GF-D8 (cell line): Measurements from ENCODE around the gene SEMA5A.

Experiments
- DNase-seq: peaks from one replicate; lab custom pipeline; 2025; lab: John Stamatoyannopoulos, UW

Gene SEMA5A, protein sequence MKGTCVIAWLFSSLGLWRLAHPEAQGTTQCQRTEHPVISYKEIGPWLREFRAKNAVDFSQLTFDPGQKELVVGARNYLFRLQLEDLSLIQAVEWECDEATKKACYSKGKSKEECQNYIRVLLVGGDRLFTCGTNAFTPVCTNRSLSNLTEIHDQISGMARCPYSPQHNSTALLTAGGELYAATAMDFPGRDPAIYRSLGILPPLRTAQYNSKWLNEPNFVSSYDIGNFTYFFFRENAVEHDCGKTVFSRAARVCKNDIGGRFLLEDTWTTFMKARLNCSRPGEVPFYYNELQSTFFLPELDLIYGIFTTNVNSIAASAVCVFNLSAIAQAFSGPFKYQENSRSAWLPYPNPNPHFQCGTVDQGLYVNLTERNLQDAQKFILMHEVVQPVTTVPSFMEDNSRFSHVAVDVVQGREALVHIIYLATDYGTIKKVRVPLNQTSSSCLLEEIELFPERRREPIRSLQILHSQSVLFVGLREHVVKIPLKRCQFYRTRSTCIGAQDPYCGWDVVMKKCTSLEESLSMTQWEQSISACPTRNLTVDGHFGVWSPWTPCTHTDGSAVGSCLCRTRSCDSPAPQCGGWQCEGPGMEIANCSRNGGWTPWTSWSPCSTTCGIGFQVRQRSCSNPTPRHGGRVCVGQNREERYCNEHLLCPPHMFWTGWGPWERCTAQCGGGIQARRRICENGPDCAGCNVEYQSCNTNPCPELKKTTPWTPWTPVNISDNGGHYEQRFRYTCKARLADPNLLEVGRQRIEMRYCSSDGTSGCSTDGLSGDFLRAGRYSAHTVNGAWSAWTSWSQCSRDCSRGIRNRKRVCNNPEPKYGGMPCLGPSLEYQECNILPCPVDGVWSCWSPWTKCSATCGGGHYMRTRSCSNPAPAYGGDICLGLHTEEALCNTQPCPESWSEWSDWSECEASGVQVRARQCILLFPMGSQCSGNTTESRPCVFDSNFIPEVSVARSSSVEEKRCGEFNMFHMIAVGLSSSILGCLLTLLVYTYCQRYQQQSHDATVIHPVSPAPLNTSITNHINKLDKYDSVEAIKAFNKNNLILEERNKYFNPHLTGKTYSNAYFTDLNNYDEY

GRCh38 chr5:9545992-9546851 is at the start of gene SEMA5A:
TSS of gene SEMA5A (minus strand) at chr5:9546075. CDS start at chr5:9379946, 166,129 bp downstream.
- no peak for DNase-seq

- DNase-seq, result no peak
Observed at GRCh38 chr5:9594913-9595312, 49.0 kb upstream of the SEMA5A start.

GRCh38 chr5:9589049-9589835 is 43.4 kb upstream of the SEMA5A start:
- DNase-seq, result no peak

- DNase-seq, result no peak
Observed at GRCh38 chr5:9588254-9588653, 42.4 kb upstream of the SEMA5A start.

DNA sequence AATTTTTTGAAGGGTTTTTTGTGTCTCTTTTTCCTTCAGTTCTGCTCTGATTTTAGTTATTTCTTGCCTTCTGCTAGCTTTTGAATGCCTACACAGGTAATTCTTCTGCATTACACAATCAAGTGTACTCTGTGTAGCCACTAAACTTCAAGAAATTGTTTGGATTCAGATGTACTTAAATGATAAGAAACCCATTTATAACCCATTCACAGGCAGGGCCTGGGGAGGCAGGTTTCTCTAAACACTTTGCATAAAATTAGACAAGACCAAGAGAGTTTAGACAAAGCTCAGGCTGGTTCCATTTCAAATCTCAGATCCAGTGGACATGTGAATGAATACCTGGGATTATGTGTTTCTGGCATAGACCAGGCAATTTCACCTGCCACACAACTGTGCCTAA is 41.3 kb upstream of the SEMA5A start:
- no peak for DNase-seq

- no peak for DNase-seq
Observed at GRCh38 chr5:9582406-9582805, 36.5 kb upstream of the SEMA5A start.

- no peak for DNase-seq
Observed at GRCh38 chr5:9573796-9574195, 27.9 kb upstream of the SEMA5A start.

- no peak for DNase-seq
Observed at GRCh38 chr5:9572246-9572645, 26.4 kb upstream of the SEMA5A start.

GRCh38 chr5:9570876-9571275 is 25.0 kb upstream of the SEMA5A start:
- no peak for DNase-seq

- DNase-seq, result no peak
Observed at GRCh38 chr5:9567039-9567438, 21.2 kb upstream of the SEMA5A start.

- DNase-seq, result no peak
Observed at GRCh38 chr5:9564752-9565151, 18.9 kb upstream of the SEMA5A start.

GRCh38 chr5:9562141-9562540 is 16.3 kb upstream of the SEMA5A start:
- no peak for DNase-seq

DNA sequence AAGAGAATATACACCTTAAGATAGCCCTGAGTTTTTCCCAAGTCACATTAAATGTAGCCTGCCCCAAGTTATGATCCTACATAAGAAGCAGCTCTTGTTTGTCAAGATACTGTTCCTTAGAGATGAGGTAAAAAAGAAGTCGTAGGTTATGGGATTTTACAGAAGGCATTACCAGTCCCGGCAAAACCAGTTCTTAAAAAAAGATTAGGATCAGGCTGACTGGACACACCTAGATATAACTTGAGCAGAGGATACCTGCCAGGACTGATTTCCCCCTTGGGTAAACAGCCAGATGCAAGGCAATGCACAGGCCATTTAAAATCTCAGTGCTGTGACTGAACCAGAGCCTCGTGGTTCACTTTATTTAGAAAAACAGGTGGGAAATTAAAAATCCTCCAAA is 14.1 kb upstream of the SEMA5A start:
- no peak for DNase-seq

DNA sequence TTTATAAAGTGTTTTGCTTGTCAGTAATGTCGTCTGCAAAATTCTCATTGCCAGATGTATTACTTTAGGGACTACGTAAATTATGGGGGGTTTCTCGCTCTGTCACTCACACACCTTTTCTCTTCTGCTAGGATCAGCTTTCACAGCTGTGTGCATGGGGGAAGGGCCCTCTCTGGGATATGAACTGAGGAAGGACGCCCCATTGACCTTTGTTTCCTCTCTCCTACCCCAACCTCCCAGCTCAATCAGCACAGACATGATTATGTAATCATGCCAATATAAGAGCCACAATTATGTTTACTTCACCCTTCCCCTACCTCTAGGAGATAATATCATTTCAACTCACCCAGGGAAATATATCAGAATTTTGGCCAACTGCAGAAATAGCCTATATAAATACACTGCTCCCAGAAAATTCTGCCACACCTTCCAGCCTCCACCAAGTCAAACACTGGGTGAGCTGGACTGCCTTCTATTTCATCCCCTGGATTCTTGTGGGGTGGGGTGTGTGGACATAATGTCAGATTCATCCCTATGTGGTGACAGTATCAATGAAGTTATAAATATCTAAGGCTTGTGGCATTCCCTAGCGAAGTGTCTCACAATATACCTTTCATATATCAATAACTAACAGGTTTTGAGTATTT is 12.6 kb upstream of the SEMA5A start:
- no peak for DNase-seq

DNA sequence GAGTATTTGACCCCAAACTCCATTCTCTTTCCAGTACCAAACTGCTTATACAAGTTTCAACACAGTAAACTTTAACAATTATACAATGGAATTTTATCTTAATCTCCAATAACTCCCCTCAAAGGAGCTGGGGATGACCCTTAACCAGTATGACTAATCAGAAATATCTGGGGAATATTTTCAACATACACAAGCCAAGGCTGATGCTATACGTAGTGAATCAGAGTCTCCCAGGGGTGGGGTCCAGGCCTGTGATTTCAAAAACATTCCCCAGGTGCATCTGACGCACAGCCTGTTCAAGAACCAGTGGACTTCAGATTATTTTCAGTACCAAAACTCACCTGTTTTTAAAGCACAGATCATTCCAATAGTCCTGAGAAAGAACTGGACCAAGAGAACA is 11.8 kb upstream of the SEMA5A start:
- DNase-seq, result no peak

DNA sequence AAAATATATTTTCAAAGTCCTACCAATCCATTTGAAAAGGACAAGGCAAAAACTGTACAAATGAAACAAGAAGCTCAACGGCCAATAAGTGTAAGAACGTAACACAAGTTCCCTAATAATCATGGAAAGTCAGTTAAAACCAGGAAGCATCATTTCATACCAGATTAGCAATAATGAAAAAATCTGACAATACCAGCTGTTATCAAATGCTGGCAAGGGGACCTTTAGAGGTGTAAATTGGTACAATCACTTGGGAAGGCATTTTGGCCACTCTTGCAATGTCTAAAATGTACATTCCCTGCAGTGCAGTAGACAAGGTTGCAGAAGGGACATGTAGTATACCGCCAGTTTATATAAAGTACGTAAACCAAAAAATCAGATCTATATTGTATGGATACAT is 10.1 kb upstream of the SEMA5A start:
- DNase-seq, result no peak

DNA sequence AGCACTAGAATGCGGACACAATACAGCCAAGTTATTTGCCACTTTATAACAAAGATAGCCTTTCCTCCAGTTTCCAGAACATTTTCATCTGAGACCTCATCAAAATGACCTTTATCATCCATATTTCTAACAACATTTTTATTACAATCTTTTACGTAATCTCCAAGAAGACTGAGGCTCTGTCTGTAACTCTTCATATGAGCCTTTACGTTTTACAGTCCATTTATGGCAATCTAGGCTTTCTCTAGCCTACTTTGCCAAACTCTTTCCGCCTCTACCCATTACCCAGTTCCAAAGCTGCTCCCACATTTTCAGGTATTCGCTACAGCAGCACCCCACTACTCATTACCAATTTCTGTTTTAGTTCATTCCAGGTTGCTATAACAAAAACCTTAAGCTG is 8.2 kb upstream of the SEMA5A start:
- no peak for DNase-seq

- DNase-seq, result no peak
Observed at GRCh38 chr5:9553561-9553960, 7.7 kb upstream of the SEMA5A start.

DNA sequence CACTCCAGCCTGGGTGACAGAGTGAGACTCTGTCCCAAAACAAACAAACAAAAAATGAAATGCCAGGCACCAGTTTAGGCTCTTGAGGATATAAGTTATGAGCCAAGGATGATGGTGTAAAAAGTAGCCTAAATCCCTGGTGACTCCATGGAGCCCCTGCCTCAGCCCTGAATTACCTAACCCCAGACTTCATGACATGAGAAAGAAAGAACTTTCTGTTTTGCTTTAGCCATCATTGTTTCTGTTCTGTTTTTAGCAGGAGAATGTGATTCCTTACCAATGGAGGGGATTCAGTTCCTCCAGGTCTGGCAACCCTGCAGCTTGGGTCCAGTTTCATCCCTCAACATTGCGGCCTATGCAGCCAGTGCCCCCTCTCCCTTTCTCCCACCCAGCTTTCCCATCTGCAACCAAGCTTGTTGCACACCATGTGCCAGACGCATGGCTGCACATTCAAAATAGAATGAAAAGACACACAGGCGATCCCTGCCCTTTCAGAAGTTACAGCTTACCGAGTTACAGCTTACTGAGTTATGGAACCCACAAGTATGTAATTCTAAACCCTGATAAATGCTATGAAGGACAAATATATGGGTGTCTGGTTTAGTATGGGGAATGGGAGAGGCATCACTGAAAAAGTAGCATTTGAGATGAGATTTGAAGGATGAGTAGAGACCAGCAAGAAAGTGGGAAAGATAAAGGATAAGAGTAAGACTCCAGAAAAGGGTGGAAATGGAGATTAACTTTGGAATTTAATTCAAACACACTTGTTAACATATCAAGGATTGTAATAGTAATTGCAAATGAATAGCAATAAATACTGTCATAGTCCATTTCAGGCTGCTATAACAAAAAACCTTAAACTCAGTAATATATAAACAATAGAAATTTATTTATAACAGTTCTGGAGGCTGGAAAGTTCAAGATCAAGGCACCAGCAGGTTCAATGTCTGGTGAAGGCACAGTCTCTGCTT is 6.0 kb upstream of the SEMA5A start:
- no peak for DNase-seq
